GM12891 (cell line): Measurements from ENCODE around the gene TCP11L2.

Experiments used
- POLR2A ChIP-seq: IDR thresholded peaks from 2 replicates; pipeline ENCODE4 v1.6.1; 2011; ENCODE audit warnings: low read depth, low read length, control low read depth
- TAF1 ChIP-seq: IDR thresholded peaks from 2 replicates; pipeline ENCODE4 v1.6.1; 2011; ENCODE audit warnings: low read depth, low read length, control low read depth

GRCh38 chr12:106389151-106389550 is 86.6 kb downstream of the TCP11L2 start:
- TF ChIP-seq POLR2A (no peak), TAF1 (no peak)
